H9 (cell line): ENCODE results near the gene FBXL13. TPM values are rescaled to one million over a fixed set of nuclear protein-coding genes. Genes with fewer than 3 reads are reported as not detected.
A peak's percentile ranks its signal among the peaks of the same experiment; 100 is the strongest.

Experiments used
- DNase-seq: peaks from one replicate; pipeline ENCODE4 v3.0.0-alpha.2; 2017
- H2AFZ ChIP-seq: one replicate; pipeline ENCODE4 v1.6.1; 2013; ENCODE audit warnings: mild to moderate bottlenecking, low read length, control low read depth, moderate library complexity
- H2AK5ac ChIP-seq: 2 replicates; pipeline ENCODE4 v1.6.1; 2013; ENCODE audit warnings: low read length, control low read depth, mixed read lengths; ENCODE audit not compliant: insufficient read length
- H2BK120ac ChIP-seq: one replicate; pipeline ENCODE4 v1.6.1; 2013; ENCODE audit warnings: low read depth, mild to moderate bottlenecking, low read length, control low read depth, inconsistent platforms; ENCODE audit not compliant: poor library complexity, severe bottlenecking
- H2BK12ac ChIP-seq: 2 replicates; pipeline ENCODE4 v1.6.1; 2013; ENCODE audit warnings: low read length, control low read depth, mixed read lengths, low read depth; ENCODE audit not compliant: insufficient read length
- H2BK15ac ChIP-seq: 2 replicates; pipeline ENCODE4 v1.6.1; 2013; ENCODE audit warnings: low read depth, low read length, control low read depth
- H2BK20ac ChIP-seq: one replicate; pipeline ENCODE4 v1.6.1; 2013; ENCODE audit warnings: low read depth, mild to moderate bottlenecking, low read length, control low read depth, inconsistent platforms; ENCODE audit not compliant: poor library complexity, severe bottlenecking
- H2BK5ac ChIP-seq: 2 replicates; pipeline ENCODE4 v1.6.1; 2013; ENCODE audit warnings: low read length, control low read depth, mixed read lengths; ENCODE audit not compliant: insufficient read length
- H3K14ac ChIP-seq: 2 replicates; pipeline ENCODE4 v1.6.1; 2013; ENCODE audit warnings: low read length, control low read depth; ENCODE audit not compliant: insufficient read depth
- H3K18ac ChIP-seq: 2 replicates; pipeline ENCODE4 v1.6.1; 2013; ENCODE audit warnings: low read depth, mild to moderate bottlenecking, mixed read lengths, low read length, control low read depth; ENCODE audit not compliant: insufficient read length
- H3K23ac ChIP-seq: 2 replicates; pipeline ENCODE4 v1.6.1; 2013; ENCODE audit warnings: low read length, control low read depth, mixed read lengths, low read depth; ENCODE audit not compliant: insufficient read length
- H3K23me2 ChIP-seq: 2 replicates; pipeline ENCODE4 v1.6.1; 2013; ENCODE audit warnings: low read depth, mild to moderate bottlenecking, mixed read lengths, low read length, control low read depth; ENCODE audit not compliant: insufficient read length, poor library complexity, severe bottlenecking
- H3K27ac ChIP-seq: 2 replicates; pipeline ENCODE4 v1.5.1; 2013; ENCODE audit warnings: low read length, control low read depth, mixed read lengths, low read depth; ENCODE audit not compliant: insufficient read length
- H3K27me3 ChIP-seq: 2 replicates; pipeline ENCODE4 v1.6.1; 2013; ENCODE audit warnings: low read length, control low read depth, inconsistent platforms; ENCODE audit not compliant: insufficient read depth
- H3K4ac ChIP-seq: 2 replicates; pipeline ENCODE4 v1.6.1; 2013; ENCODE audit warnings: low read depth, mild to moderate bottlenecking, control low read depth, inconsistent platforms, low read length, moderate library complexity
- H3K4me1 ChIP-seq: 2 replicates; pipeline ENCODE4 v1.6.1; 2013; ENCODE audit warnings: low read length, control low read depth, inconsistent platforms; ENCODE audit not compliant: insufficient read depth
- H3K4me2 ChIP-seq: 2 replicates; pipeline ENCODE4 v1.6.1; 2013; ENCODE audit warnings: low read length, control low read depth, mixed read lengths; ENCODE audit not compliant: insufficient read length, insufficient read depth
- H3K56ac ChIP-seq: 2 replicates; pipeline ENCODE4 v1.6.1; 2013; ENCODE audit warnings: low read depth, mild to moderate bottlenecking, mixed read lengths, low read length, control low read depth; ENCODE audit not compliant: insufficient read length
- H3K79me1 ChIP-seq: 2 replicates; pipeline ENCODE4 v1.6.1; 2013; ENCODE audit warnings: low read depth, mild to moderate bottlenecking, moderate library complexity, low read length, control low read depth, inconsistent platforms; ENCODE audit not compliant: insufficient read depth, poor library complexity, severe bottlenecking
- H3K79me2 ChIP-seq: 2 replicates; pipeline ENCODE4 v1.6.1; 2013; ENCODE audit warnings: low read length, control low read depth, inconsistent platforms; ENCODE audit not compliant: insufficient read depth
- H3K9ac ChIP-seq: 2 replicates; pipeline ENCODE4 v1.6.1; 2013; ENCODE audit warnings: low read length, control low read depth, mixed read lengths; ENCODE audit not compliant: insufficient read length; ENCODE audit errors: extremely low read depth
- H3K9me3 ChIP-seq: one replicate; pipeline ENCODE4 v1.6.1; 2013; ENCODE audit warnings: low read depth, low read length, inconsistent platforms; ENCODE audit not compliant: control insufficient read depth
- H3T11ph ChIP-seq: one replicate; pipeline ENCODE4 v1.6.1; 2013; ENCODE audit warnings: mild to moderate bottlenecking, low read length, control low read depth, inconsistent platforms
- H4K20me1 ChIP-seq: one replicate; pipeline ENCODE4 v1.6.1; 2013; ENCODE audit not compliant: control insufficient read depth, insufficient read length, insufficient read depth
- H4K5ac ChIP-seq: 2 replicates; pipeline ENCODE4 v1.6.1; 2013; ENCODE audit warnings: low read depth, mild to moderate bottlenecking, mixed read lengths, low read length, control low read depth; ENCODE audit not compliant: insufficient read length
- H4K8ac ChIP-seq: replicated peaks from 2 replicates; pipeline ENCODE4 v1.6.1; 2013; ENCODE audit warnings: low read length, control low read depth, mixed read lengths, low read depth; ENCODE audit not compliant: insufficient read length
- H4K91ac ChIP-seq: 2 replicates; pipeline ENCODE4 v1.6.1; 2013; ENCODE audit warnings: low read depth, mild to moderate bottlenecking, moderate library complexity, mixed read lengths, low read length, control low read depth; ENCODE audit not compliant: insufficient read length
- H3K27ac Mint-ChIP-seq, 3 experiments: 2 replicates in 2 of 3; 3 replicates in 1 of 3; pipeline ENCODE4 v1.8.0; 2020 to 2021; ENCODE audit warnings: mixed read lengths in 3 of 3, mild to moderate bottlenecking in 1 of 3, moderate library complexity in 1 of 3
- H3K27me3 Mint-ChIP-seq: 2 replicates; pipeline ENCODE4 v1.8.0; 2021; ENCODE audit warnings: low read depth, mild to moderate bottlenecking, moderate library complexity, mixed read lengths
- H3K36me3 Mint-ChIP-seq, 3 experiments: 2 replicates in 2 of 3; 3 replicates in 1 of 3; pipeline ENCODE4 v1.8.0; 2020 to 2021; ENCODE audit warnings: low read depth in 3 of 3, mixed read lengths in 3 of 3; ENCODE audit not compliant: insufficient read depth in 1 of 3
- H3K4me1 Mint-ChIP-seq, 2 experiments: 2 replicates each; pipeline ENCODE4 v1.8.0; 2020; ENCODE audit warnings: mixed read lengths in 2 of 2
- H3K4me3 Mint-ChIP-seq, 2 experiments: 2 replicates in 1 of 2; 3 replicates in 1 of 2; pipeline ENCODE4 v1.8.0; 2020 to 2021; ENCODE audit warnings: mild to moderate bottlenecking in 2 of 2, mixed read lengths in 2 of 2, moderate library complexity in 1 of 2
- H3K9me3 Mint-ChIP-seq, 2 experiments: 2 replicates in 1 of 2; 3 replicates in 1 of 2; pipeline ENCODE4 v1.8.0; 2020; ENCODE audit warnings: mild to moderate bottlenecking in 2 of 2, mixed read lengths in 2 of 2, moderate library complexity in 1 of 2
- CTCF ChIP-seq: fragments of 200-600 bp; sonication (generic); conservative IDR thresholded peaks from 3 replicates; pipeline ENCODE4 v1.8.0; 2021; ENCODE audit warnings: antibody characterized with exemption, mild to moderate bottlenecking
- WGBS: extraction: QIAGEN DNeasy Blood & Tissue Kit; methylation state at CpG from one replicate; pipeline ENCODE4 v1.1.7; 2013; ENCODE audit warnings: missing lambda C conversion rate, low lambda C conversion rate, mixed read lengths; ENCODE audit not compliant: insufficient read length; ENCODE audit errors: extremely low coverage; 5-methylcytosine and 5-hydroxymethylcytosine counted together
- total RNA-seq: library from RNA; stranded (reverse); gene quantifications from 2 replicates; pipeline ENCODE4 v1.2.1, GENCODE V29; 2021

FBXL13 gene
- total RNA-seq, 1 experiment from 2014 or later, result 4.4 TPM

- Mint-ChIP-seq H3K27ac (peak overlapping the region in 1 of 3 experiments; percentile 8; a peak in 1 of 7 replicates), H3K36me3 (no peaks in the 10 kb centered on the region), H3K4me3 (no peak overlapping the region), H3K27me3 (no peaks in the 10 kb centered on the region), H3K4me1 (no peaks in the 10 kb centered on the region), H3K9me3 (no peaks in the 10 kb centered on the region)
- no peak overlapping the region for H3K9ac ChIP-seq
- H2BK20ac ChIP-seq, result no peak overlapping the region
- no peaks in the 10 kb centered on the region for H3K79me2 ChIP-seq
- no CpG with 5 or more reads among the region's 2 CpGs for WGBS
- H3K23me2 ChIP-seq, result no peaks in the 10 kb centered on the region
- H2AK5ac ChIP-seq, result no peak overlapping the region
- no peak for DNase-seq
- H3K27me3 ChIP-seq, result no peaks in the 10 kb centered on the region
- no peak for TF ChIP-seq CTCF
- no peak overlapping the region for H3K4ac ChIP-seq
- H3K23ac ChIP-seq, result no peak overlapping the region
- no peaks in the 10 kb centered on the region for H3K4me1 ChIP-seq
- H2AFZ ChIP-seq, result no peak overlapping the region
- no peak overlapping the region for H3K27ac ChIP-seq
- H3K4me2 ChIP-seq, result no peak overlapping the region
- H3K9me3 ChIP-seq, result no peaks in the 10 kb centered on the region
- no peak overlapping the region for H2BK12ac ChIP-seq
- H3K14ac ChIP-seq, result no peak overlapping the region
- H3K56ac ChIP-seq, result no peak overlapping the region
- no peak overlapping the region for H2BK5ac ChIP-seq
- H2BK15ac ChIP-seq, result no peak overlapping the region
- H3K79me1 ChIP-seq, result no peaks in the 10 kb centered on the region
- no peak overlapping the region for H3K18ac ChIP-seq
- H3T11ph ChIP-seq, result no peak overlapping the region
- H2BK120ac ChIP-seq, result no peak overlapping the region
- no peaks in the 10 kb centered on the region for H4K20me1 ChIP-seq
- no peak overlapping the region for H4K5ac ChIP-seq
- H4K91ac ChIP-seq, result no peak overlapping the region
- no peak overlapping the region for H4K8ac ChIP-seq
Observed at GRCh38 chr7:102819151-102819550, 255.4 kb downstream of the FBXL13 start.
